T-helper 1 cell treated with Interleukin-12 subunit alpha and Interleukin-12 subunit beta and Interleukin-4 antibody, amounts not matched to agents 30 μg/mL and 1 μg/mL, for 36 hours (primary cell): ENCODE data around the gene FXR2.

ENCODE experiments used
- H3K27ac Mint-ChIP-seq: one replicate; pipeline ENCODE4 v1.8.0; 2021; ENCODE audit warnings: mild to moderate bottlenecking, mixed read lengths
- H3K27me3 Mint-ChIP-seq: one replicate; pipeline ENCODE4 v1.8.0; 2021; ENCODE audit warnings: low read depth, mixed read lengths
- H3K36me3 Mint-ChIP-seq: one replicate; pipeline ENCODE4 v1.8.0; 2021; ENCODE audit warnings: low read depth, mixed read lengths
- H3K4me1 Mint-ChIP-seq: one replicate; pipeline ENCODE4 v1.8.0; 2021; ENCODE audit warnings: low read depth, mixed read lengths
- H3K4me3 Mint-ChIP-seq: one replicate; pipeline ENCODE4 v1.8.0; 2021; ENCODE audit warnings: mild to moderate bottlenecking, moderate library complexity, mixed read lengths
- H3K9me3 Mint-ChIP-seq: one replicate; pipeline ENCODE4 v1.8.0; 2021; ENCODE audit warnings: mixed read lengths

FXR2 gene

DNA sequence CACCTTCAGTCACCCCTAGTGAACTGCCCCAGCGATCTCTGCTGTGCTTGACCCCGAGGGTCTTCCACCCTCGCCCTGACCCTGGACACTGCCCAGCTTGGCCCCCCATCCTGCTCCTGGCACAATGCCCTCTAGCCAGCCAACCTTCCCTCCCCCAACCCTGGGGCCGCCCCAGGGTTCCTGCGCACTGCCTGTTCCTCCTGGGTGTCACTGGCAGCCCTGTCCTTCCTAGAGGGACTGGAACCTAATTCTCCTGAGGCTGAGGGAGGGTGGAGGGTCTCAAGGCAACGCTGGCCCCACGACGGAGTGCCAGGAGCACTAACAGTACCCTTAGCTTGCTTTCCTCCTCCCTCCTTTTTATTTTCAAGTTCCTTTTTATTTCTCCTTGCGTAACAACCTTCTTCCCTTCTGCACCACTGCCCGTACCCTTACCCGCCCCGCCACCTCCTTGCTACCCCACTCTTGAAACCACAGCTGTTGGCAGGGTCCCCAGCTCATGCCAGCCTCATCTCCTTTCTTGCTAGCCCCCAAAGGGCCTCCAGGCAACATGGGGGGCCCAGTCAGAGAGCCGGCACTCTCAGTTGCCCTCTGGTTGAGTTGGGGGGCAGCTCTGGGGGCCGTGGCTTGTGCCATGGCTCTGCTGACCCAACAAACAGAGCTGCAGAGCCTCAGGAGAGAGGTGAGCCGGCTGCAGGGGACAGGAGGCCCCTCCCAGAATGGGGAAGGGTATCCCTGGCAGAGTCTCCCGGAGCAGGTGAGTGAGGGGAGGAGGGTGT lies 56.0 kb downstream of the FXR2 start, which contains the start of gene TNFSF13:
Gene TNFSF13, plus strand, starts transcription at position 207 of the 776 bp plus-strand sequence. Its CDS starts 290 bp downstream, at position 497.
- Mint-ChIP-seq H3K27me3 (no peaks in the 10 kb centered on the region), H3K9me3 (no peaks in the 10 kb centered on the region), H3K27ac (peak within 1 kb of the TSS; percentile 65), H3K4me3 (peak within 1 kb of the TSS; percentile 17), H3K36me3 (peaks cover 35% of the 10 kb centered on the region), H3K4me1 (peaks cover 48% of the 10 kb centered on the region)

DNA sequence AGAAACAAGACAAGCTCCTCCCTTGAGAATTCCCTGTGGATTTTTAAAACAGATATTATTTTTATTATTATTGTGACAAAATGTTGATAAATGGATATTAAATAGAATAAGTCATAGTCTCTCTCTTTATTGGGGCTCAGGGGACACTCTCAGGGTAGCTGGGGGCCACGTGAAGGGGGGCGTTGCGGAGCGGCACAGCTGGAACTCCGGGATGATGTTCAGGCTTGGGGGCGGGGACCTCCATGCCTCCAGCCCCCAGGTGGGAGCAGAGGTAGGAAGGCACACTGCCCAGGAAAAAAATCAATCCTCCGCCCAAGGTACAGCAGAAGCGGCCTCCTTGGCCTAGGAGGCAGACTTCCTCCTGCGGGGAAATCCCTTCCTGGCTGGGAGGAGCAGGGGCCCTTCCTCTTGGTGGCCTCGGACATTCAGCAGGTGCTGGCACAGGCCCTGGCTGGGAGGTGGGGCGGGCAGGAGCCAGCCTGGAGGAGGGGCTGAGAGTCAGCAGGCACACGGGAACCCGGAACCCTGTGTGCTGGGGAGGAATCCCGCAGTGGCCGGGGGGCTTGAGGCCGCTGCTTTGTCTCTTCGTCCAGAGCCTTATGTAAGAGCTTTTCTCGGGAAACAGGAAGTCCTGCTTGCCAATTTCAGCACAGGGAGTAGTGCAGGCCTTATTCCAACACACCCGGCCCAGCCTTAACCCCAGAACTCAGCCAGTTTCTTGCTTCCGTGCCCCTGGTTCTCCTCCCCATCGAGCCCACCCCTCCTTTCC lies 56.7 kb downstream of the FXR2 start:
- Mint-ChIP-seq H3K27me3 (no peaks in the 10 kb centered on the region), H3K27ac (peak overlapping the region; percentile 65), H3K4me3 (peak overlapping the region; percentile 17), H3K9me3 (no peaks in the 10 kb centered on the region), H3K4me1 (peaks cover 53% of the 10 kb centered on the region), H3K36me3 (peaks cover 40% of the 10 kb centered on the region)

DNA sequence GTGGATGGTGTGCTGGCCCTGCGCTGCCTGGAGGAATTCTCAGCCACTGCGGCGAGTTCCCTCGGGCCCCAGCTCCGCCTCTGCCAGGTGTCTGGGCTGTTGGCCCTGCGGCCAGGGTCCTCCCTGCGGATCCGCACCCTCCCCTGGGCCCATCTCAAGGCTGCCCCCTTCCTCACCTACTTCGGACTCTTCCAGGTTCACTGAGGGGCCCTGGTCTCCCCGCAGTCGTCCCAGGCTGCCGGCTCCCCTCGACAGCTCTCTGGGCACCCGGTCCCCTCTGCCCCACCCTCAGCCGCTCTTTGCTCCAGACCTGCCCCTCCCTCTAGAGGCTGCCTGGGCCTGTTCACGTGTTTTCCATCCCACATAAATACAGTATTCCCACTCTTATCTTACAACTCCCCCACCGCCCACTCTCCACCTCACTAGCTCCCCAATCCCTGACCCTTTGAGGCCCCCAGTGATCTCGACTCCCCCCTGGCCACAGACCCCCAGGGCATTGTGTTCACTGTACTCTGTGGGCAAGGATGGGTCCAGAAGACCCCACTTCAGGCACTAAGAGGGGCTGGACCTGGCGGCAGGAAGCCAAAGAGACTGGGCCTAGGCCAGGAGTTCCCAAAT lies 57.4 kb downstream of the FXR2 start:
- no peak overlapping the region for H3K27ac Mint-ChIP-seq
- H3K4me1 Mint-ChIP-seq: peaks cover 53% of the 10 kb centered on the region
- H3K36me3 Mint-ChIP-seq: peaks cover 38% of the 10 kb centered on the region
- no peak overlapping the region for H3K4me3 Mint-ChIP-seq
- H3K9me3 Mint-ChIP-seq: no peaks in the 10 kb centered on the region
- H3K27me3 Mint-ChIP-seq: no peaks in the 10 kb centered on the region

DNA sequence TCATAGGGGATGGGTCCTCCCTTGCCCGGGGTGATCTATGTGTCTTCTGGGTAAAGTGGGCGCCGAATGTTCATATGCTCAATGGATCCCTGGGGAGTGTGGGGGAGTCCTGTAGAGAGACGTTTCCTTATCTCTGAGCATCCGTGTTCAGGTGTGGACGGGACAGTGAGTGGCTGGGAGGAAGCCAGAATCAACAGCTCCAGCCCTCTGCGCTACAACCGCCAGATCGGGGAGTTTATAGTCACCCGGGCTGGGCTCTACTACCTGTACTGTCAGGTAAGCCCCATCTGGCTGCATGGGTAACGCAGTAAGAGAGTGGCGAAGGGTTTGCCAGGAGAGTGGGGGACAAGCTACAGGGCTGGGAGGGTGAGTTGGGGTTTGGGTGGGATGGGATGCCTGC lies 58.1 kb downstream of the FXR2 start:
- Mint-ChIP-seq H3K36me3 (peaks cover 38% of the 10 kb centered on the region), H3K9me3 (no peaks in the 10 kb centered on the region), H3K4me1 (peaks cover 58% of the 10 kb centered on the region), H3K27ac (peak overlapping the region; percentile 63), H3K27me3 (no peaks in the 10 kb centered on the region), H3K4me3 (no peak overlapping the region)

DNA sequence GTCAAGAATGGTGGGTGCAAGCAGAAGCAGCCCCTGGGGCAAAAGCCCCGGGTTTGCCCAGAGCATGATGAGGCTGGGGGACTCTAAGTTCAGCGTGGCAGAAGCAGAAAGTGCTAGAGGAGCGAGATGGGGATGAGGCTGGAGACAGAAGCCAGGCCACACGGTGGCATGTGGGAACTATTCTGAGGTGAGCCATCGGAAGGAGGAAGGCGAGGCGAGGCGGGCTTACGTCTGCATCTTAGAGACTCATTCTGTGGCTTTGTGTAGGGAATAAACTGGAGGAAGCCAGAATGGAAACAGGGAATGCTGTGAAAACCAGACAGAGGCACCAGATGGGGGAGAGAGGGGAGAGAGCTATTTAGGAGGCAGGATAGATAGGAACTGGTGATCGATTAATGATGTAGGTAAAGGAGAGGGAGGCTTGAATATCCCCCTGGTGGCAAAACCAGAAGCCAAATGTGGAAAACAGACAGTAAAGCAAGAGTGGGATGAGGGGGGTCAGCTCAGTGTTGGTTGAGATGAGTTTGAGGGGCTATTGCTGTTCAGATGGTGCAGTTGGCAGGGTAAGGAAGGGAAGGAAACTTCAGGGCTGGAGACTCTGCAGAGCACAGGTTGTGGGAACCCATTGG lies 59.3 kb downstream of the FXR2 start:
- peaks cover 39% of the 10 kb centered on the region for H3K36me3 Mint-ChIP-seq
- peak overlapping the region; percentile 12 for H3K4me3 Mint-ChIP-seq
- peaks cover 61% of the 10 kb centered on the region for H3K4me1 Mint-ChIP-seq
- peak overlapping the region; percentile 13 for H3K27ac Mint-ChIP-seq
- H3K9me3 Mint-ChIP-seq: no peaks in the 10 kb centered on the region
- H3K27me3 Mint-ChIP-seq: no peaks in the 10 kb centered on the region

DNA sequence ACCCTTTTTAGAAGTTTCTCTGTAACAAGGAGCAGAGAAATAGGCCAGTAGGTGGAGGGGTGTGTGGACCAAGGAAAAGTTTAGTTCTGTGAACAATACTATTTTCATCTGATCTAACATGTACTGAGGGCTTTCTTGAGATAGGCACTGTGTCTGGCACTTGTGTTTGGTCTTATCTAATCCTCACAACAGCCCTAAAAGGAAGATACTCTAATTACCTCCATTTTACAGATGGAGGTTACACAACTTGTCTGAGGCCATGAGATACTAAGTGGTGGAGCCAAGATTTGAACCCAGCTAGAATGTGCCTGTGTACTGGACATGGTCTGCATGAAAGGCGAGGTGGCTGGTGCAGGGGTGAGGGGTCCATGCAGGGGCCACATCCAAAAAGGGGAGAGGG lies 61.3 kb downstream of the FXR2 start:
- Mint-ChIP-seq H3K9me3 (no peaks in the 10 kb centered on the region), H3K27ac (peak overlapping the region; percentile 91), H3K4me1 (peaks cover 57% of the 10 kb centered on the region), H3K36me3 (peaks cover 44% of the 10 kb centered on the region), H3K4me3 (peak overlapping the region; percentile 76), H3K27me3 (no peaks in the 10 kb centered on the region)

DNA sequence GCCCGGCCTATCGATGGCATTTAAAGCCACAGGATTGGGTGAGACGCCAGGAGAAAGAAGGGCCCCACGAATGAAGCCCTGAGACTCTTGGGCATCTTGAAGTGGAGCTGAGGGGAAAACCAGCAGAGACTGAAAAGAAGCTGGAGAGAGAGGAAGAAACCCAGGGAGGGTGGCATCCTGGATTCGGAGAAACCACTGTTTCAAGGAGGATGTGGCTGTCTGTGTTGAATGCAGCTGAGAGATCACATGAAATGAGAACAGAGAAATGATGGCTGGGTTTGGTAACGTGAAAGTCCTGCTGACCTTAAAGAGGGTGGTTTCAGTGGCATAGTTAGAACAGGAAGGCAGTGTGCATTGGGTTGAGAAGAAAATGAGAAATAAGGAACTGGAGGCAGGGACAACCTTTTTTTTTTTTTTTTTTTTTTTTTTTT lies 62.1 kb downstream of the FXR2 start:
- Mint-ChIP-seq H3K4me1 (peaks cover 56% of the 10 kb centered on the region), H3K36me3 (peaks cover 45% of the 10 kb centered on the region), H3K4me3 (peak overlapping the region; percentile 76), H3K9me3 (no peaks in the 10 kb centered on the region), H3K27me3 (no peaks in the 10 kb centered on the region), H3K27ac (peak overlapping the region; percentile 91)

DNA sequence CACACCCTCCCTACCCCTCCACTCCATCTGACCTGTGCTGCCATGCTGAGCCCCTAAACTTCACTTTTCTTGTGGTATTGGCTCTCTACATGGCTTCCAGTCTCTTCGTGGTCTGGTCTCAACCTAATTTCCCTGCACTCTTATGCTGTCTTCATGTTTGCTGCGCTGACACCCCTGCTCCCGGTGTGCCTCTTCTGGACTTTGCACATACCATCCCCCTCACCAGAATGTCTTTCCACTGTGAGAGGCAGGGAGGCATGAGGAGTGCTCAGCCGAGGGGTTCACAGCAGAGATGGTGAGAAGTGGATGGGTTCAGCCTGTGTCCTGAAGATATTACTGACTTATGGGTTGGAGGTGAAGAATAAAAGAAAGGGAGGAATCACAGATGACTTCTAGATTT lies 63.3 kb downstream of the FXR2 start:
- Mint-ChIP-seq H3K27me3 (no peaks in the 10 kb centered on the region), H3K36me3 (peaks cover 42% of the 10 kb centered on the region), H3K27ac (peak overlapping the region; percentile 84), H3K9me3 (no peaks in the 10 kb centered on the region), H3K4me3 (peak overlapping the region; percentile 67), H3K4me1 (peaks cover 53% of the 10 kb centered on the region)

DNA sequence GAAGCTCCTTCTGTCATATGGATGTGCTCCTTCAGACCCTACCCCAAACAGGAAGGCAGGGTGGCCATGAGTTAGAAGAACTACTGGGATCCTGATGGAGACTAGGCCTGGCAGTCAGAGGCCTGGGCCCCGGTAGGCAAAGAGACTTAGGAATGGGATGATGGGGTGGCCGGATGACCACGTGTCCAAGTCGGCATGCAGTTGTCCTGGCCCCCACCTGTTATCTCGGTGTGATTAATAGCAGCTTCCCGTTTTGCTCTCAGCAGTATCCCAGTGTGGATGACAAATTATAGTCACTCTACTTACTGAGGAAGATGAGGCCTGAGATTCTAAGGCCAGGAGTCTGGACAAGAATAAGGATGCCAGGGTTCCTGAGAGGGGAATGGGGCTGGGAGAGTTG lies 64.4 kb downstream of the FXR2 start:
- no peaks in the 10 kb centered on the region for H3K9me3 Mint-ChIP-seq
- peak overlapping the region; percentile 91 for H3K4me3 Mint-ChIP-seq
- peaks cover 37% of the 10 kb centered on the region for H3K36me3 Mint-ChIP-seq
- peak overlapping the region; percentile 85 for H3K27ac Mint-ChIP-seq
- H3K4me1 Mint-ChIP-seq: peaks cover 48% of the 10 kb centered on the region
- H3K27me3 Mint-ChIP-seq: no peaks in the 10 kb centered on the region

DNA sequence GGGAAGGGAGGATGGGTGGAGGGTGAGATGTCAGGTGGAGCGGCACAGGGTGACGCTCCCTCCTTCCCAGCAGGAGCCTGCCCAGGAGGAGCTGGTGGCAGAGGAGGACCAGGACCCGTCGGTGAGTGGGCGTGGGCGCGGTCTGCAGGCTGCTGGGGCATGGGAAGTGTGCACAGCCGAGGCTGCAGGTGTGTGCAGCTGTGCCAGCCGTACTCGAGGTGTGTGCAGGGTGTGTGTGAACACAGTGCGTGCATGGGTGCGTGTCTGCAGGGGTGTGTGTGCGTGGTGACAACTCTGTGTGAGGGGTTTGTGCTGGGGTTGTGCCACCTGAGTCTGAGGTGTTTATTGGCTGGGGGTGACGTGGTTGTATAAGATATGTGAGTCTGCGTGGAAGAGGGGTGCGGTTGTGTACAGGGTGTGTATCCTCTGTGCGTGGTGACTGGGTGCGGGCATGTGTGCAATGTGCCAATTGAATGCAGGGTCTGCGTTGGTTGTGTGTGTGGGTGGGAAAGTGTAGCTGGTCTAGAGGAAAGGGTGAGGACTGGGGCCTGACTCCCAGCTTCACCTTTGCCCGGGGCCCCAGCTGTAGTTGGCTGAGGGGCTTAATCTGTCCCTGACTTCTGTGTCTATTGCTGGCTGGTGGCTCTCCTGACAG lies 65.2 kb downstream of the FXR2 start:
- no peaks in the 10 kb centered on the region for H3K9me3 Mint-ChIP-seq
- no peaks in the 10 kb centered on the region for H3K27me3 Mint-ChIP-seq
- peak overlapping the region; percentile 91 for H3K4me3 Mint-ChIP-seq
- peaks cover 43% of the 10 kb centered on the region for H3K4me1 Mint-ChIP-seq
- H3K27ac Mint-ChIP-seq: peak overlapping the region; percentile 85
- H3K36me3 Mint-ChIP-seq: peaks cover 30% of the 10 kb centered on the region

DNA sequence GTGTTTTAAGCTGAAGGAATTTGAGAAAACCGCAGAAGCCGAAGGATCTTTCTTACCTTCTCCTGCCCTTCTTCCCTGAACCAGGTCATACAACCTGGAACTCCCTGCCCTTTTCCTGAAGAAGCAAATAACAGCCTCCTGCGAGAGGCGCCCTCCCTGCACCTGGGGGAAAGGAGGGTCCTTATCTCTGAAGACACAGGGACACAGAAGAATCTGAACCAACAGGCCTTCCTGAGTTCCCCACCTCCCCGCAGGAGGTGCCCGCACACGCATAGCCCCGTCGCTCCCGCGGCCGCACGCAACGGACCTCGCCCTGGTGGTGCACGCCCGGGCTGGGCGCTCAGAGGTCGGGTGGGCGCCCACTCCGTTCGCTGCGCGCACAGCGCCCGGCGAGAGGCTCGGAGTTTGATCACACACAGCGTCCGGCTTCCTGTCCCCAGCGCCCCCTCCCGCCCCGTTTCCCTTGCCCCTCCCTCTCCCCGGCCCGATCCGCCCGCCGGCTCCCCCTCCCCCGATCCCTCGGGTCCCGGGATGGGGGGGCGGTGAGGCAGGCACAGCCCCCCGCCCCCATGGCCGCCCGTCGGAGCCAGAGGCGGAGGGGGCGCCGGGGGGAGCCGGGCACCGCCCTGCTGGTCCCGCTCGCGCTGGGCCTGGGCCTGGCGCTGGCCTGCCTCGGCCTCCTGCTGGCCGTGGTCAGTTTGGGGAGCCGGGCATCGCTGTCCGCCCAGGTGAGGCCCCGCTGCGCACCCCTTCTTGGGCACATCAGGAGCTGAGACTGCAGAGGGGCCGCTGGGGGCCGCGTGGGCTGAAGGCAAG lies 65.9 kb downstream of the FXR2 start, which contains the start of gene TNFSF12:
Gene TNFSF12, plus strand, starts transcription at position 474 of the 816 bp plus-strand sequence. Its CDS starts 96 bp downstream, at position 570.
- Mint-ChIP-seq H3K36me3 (peaks cover 27% of the 10 kb centered on the region), H3K4me3 (peak within 1 kb of the TSS; percentile 91), H3K27ac (peak within 1 kb of the TSS; percentile 87), H3K9me3 (no peaks in the 10 kb centered on the region), H3K27me3 (no peaks in the 10 kb centered on the region), H3K4me1 (peaks cover 40% of the 10 kb centered on the region)

DNA sequence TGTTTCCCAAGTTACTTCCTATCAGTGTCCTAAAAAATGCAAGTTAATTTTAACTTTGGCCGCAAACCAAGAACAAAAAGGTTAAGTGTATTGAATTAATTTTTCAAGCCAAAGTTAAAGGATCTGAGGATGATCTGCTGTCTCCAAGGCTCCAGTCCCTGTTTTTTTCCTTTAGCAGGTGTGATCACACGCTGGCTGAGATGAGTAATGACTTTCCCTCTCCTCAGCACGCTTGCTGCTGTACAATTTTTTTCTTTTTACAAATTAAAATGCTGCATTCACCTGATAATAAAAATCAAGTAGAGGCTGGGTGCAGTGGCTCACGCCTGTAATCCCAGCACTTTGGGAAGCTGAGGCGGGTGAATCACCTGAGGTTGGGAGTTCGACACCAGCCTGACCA lies 69.8 kb downstream of the FXR2 start:
- H3K4me3 Mint-ChIP-seq: no peak overlapping the region
- peaks cover 11% of the 10 kb centered on the region for H3K36me3 Mint-ChIP-seq
- peaks cover 9% of the 10 kb centered on the region for H3K4me1 Mint-ChIP-seq
- no peak overlapping the region for H3K27ac Mint-ChIP-seq
- no peaks in the 10 kb centered on the region for H3K27me3 Mint-ChIP-seq
- no peaks in the 10 kb centered on the region for H3K9me3 Mint-ChIP-seq
